ENCODE results near the gene ERP44. TPM values are rescaled to one million over a fixed set of nuclear protein-coding genes. Genes with fewer than 3 reads are reported as not detected.

Gene ERP44
- total RNA-seq, 4 donors from 2014 or later, result 10.1 to 15.7 (median 13.0) TPM

GRCh38 chr9:99964336-99964735 is 134.5 kb downstream of the ERP44 start:
- WGBS, 2 donors, result 95 to 96% methylated on average over 1 of the region's 1 CpG
- H3K4me3 ChIP-seq (ENCODE audit: low read depth, poor library complexity, severe bottlenecking), result no peak overlapping the region
- intact Hi-C loops (cut with DNase I; ENCODE audit: low total_unique reads), result no loop called here
- TF ChIP-seq POLR2A (IDR thresholded peaks at IDR 0.05) (no peak), CTCF (IDR thresholded peaks at IDR 0.05) (no peak)
- DNase-seq (ENCODE audit: low spot score in 2 of 2), result no peak

GRCh38 chr9:99962680-99963261 is 136.0 kb downstream of the ERP44 start:
- no peak for DNase-seq (ENCODE audit: low spot score in 2 of 2)
- no peak overlapping the region for H3K4me3 ChIP-seq (ENCODE audit: low read depth, poor library complexity, severe bottlenecking)
- no peak for TF ChIP-seq CTCF (IDR thresholded peaks at IDR 0.05)
- intact Hi-C loops (cut with DNase I; ENCODE audit: low total_unique reads), result no loop called here
- 85 to 90% methylated on average over 1 of the region's 1 CpG for WGBS, 2 donors

- no peak for DNase-seq (ENCODE audit: low spot score in 2 of 2)
- no peak overlapping the region for H3K4me3 ChIP-seq (ENCODE audit: low read depth, poor library complexity, severe bottlenecking)
- WGBS, 2 donors, result 85 to 87% methylated on average over 4 of the region's 4 CpGs
- intact Hi-C loops (cut with DNase I; ENCODE audit: low total_unique reads), result no loop called here
- no peak for TF ChIP-seq POLR2A (IDR thresholded peaks at IDR 0.05)
- no peak for TF ChIP-seq CTCF (IDR thresholded peaks at IDR 0.05)
Observed at GRCh38 chr9:99955606-99956005, 143.2 kb downstream of the ERP44 start.

- 48 to 53% methylated on average over 1 of the region's 1 CpG for WGBS, 2 donors
- H3K4me3 ChIP-seq (ENCODE audit: low read depth, poor library complexity, severe bottlenecking), result no peak overlapping the region
- intact Hi-C loops (cut with DNase I; ENCODE audit: low total_unique reads), result no loop called here
- no peak for TF ChIP-seq CTCF (IDR thresholded peaks at IDR 0.05)
- no peak for TF ChIP-seq POLR2A (IDR thresholded peaks at IDR 0.05)
- DNase-seq (ENCODE audit: low spot score in 2 of 2), result no peak
Observed at GRCh38 chr9:99954819-99955218, 144.0 kb downstream of the ERP44 start.

- TF ChIP-seq POLR2A (IDR thresholded peaks at IDR 0.05) (no peak), CTCF (IDR thresholded peaks at IDR 0.05) (no peak)
- WGBS, 2 donors, result 75 to 78% methylated on average over 3 of the region's 3 CpGs
- intact Hi-C loops (cut with DNase I; ENCODE audit: low total_unique reads), result no loop called here
- H3K4me3 ChIP-seq (ENCODE audit: low read depth, poor library complexity, severe bottlenecking), result no peak overlapping the region
- DNase-seq (ENCODE audit: low spot score in 2 of 2), result no peak
Observed at GRCh38 chr9:99953861-99954507, 144.8 kb downstream of the ERP44 start.

GRCh38 chr9:99948896-99949295 is 149.9 kb downstream of the ERP44 start:
- TF ChIP-seq POLR2A (IDR thresholded peaks at IDR 0.05) (no peak), CTCF (IDR thresholded peaks at IDR 0.05) (no peak)
- intact Hi-C loops (cut with DNase I; ENCODE audit: low total_unique reads), result no loop called here
- no peak overlapping the region for H3K4me3 ChIP-seq (ENCODE audit: low read depth, poor library complexity, severe bottlenecking)
- no peak for DNase-seq (ENCODE audit: low spot score in 2 of 2)

Data from lower leg skin (tissue), 4 donors.